HEK293 (cell line): ENCODE data around the gene PRDX2.

Source experiments
- GFI1B ChIP-seq: fragments of 450-650 bp; formaldehyde crosslinking; IDR thresholded peaks from 2 replicates; pipeline ENCODE4 v1.5.1; 2016; ENCODE audit warnings: missing biosample characterization, missing genetic modification characterization
- MZF1 ChIP-seq: fragments of 450-650 bp; formaldehyde crosslinking; IDR thresholded peaks from 2 replicates; pipeline ENCODE4 v1.5.1; 2017; ENCODE audit warnings: missing biosample characterization, missing genetic modification characterization, borderline replicate concordance
- ZBTB21 ChIP-seq: fragments of 450-650 bp; formaldehyde crosslinking; IDR thresholded peaks from 2 replicates; pipeline ENCODE4 v1.5.1; 2017; ENCODE audit warnings: missing biosample characterization, missing genetic modification characterization
- ZBTB8A ChIP-seq: fragments of 450-650 bp; formaldehyde crosslinking; IDR thresholded peaks from 2 replicates; pipeline ENCODE4 v1.5.1; 2016; ENCODE audit warnings: missing biosample characterization, missing genetic modification characterization
- ZNF132 ChIP-seq: fragments of 450-650 bp; formaldehyde crosslinking; IDR thresholded peaks from 2 replicates; pipeline ENCODE4 v1.5.1; 2017; ENCODE audit warnings: missing biosample characterization, missing genetic modification characterization, borderline replicate concordance
- ZNF555 ChIP-seq: fragments of 450-650 bp; formaldehyde crosslinking; conservative IDR thresholded peaks from 2 replicates; pipeline ENCODE4 v1.5.1; 2017; ENCODE audit warnings: missing biosample characterization, mild to moderate bottlenecking, missing genetic modification characterization, inconsistent platforms
- ZNF629 ChIP-seq: fragments of 450-650 bp; formaldehyde crosslinking; IDR thresholded peaks from 2 replicates; pipeline ENCODE4 v1.5.1; 2017; ENCODE audit warnings: missing biosample characterization, missing genetic modification characterization
- TF ChIP-seq, protein P1 (sequence below): fragments of 450-650 bp; formaldehyde crosslinking; IDR thresholded peaks from 2 replicates; pipeline ENCODE4 v1.5.1; 2016; ENCODE audit warnings: missing biosample characterization, missing genetic modification characterization
- TF ChIP-seq, protein P2 (sequence below): fragments of 450-650 bp; formaldehyde crosslinking; IDR thresholded peaks from 2 replicates; pipeline ENCODE4 v1.5.1; 2016; ENCODE audit warnings: missing biosample characterization, missing genetic modification characterization, borderline replicate concordance
- TF ChIP-seq, protein P3 (sequence below): fragments of 450-650 bp; formaldehyde crosslinking; IDR thresholded peaks from 2 replicates; pipeline ENCODE4 v1.5.1; 2016; ENCODE audit warnings: missing biosample characterization, missing genetic modification characterization

DNA sequence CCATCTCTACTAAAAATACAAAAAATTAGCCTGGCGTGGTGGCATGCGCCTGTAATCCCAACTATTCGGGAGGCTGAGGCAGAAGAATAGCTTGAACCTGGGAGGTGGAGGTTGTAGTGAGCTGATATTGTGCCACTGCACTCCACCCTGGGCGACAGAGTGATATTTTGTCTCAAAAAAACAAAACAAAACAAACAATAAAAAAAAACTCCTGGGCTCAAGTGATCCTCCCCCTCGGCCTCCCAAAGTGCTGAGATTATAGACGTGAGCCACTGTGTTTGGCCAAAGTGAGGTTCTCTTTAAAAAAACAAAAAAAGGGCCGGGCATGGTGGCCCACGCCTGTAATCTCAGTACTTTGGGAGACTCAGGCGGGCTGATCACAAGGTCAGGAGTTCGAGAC is 14.1 kb downstream of the PRDX2 start:
- TF ChIP-seq ZBTB21 (no peak), ZNF132 (no peak), MZF1 (tag by site-specific recombination) (no peak), GFI1B (tag by site-specific recombination) (no peak), ZNF555 (tag by site-specific recombination) (no peak), ZBTB8A (tag by site-specific recombination) (no peak; the same call in 1 of the 2 replicates), ZNF629 (no peak)
- TF ChIP-seq, protein P1, sequence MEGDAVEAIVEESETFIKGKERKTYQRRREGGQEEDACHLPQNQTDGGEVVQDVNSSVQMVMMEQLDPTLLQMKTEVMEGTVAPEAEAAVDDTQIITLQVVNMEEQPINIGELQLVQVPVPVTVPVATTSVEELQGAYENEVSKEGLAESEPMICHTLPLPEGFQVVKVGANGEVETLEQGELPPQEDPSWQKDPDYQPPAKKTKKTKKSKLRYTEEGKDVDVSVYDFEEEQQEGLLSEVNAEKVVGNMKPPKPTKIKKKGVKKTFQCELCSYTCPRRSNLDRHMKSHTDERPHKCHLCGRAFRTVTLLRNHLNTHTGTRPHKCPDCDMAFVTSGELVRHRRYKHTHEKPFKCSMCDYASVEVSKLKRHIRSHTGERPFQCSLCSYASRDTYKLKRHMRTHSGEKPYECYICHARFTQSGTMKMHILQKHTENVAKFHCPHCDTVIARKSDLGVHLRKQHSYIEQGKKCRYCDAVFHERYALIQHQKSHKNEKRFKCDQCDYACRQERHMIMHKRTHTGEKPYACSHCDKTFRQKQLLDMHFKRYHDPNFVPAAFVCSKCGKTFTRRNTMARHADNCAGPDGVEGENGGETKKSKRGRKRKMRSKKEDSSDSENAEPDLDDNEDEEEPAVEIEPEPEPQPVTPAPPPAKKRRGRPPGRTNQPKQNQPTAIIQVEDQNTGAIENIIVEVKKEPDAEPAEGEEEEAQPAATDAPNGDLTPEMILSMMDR (tag by site-specific recombination), result no peak
- TF ChIP-seq, protein P2, sequence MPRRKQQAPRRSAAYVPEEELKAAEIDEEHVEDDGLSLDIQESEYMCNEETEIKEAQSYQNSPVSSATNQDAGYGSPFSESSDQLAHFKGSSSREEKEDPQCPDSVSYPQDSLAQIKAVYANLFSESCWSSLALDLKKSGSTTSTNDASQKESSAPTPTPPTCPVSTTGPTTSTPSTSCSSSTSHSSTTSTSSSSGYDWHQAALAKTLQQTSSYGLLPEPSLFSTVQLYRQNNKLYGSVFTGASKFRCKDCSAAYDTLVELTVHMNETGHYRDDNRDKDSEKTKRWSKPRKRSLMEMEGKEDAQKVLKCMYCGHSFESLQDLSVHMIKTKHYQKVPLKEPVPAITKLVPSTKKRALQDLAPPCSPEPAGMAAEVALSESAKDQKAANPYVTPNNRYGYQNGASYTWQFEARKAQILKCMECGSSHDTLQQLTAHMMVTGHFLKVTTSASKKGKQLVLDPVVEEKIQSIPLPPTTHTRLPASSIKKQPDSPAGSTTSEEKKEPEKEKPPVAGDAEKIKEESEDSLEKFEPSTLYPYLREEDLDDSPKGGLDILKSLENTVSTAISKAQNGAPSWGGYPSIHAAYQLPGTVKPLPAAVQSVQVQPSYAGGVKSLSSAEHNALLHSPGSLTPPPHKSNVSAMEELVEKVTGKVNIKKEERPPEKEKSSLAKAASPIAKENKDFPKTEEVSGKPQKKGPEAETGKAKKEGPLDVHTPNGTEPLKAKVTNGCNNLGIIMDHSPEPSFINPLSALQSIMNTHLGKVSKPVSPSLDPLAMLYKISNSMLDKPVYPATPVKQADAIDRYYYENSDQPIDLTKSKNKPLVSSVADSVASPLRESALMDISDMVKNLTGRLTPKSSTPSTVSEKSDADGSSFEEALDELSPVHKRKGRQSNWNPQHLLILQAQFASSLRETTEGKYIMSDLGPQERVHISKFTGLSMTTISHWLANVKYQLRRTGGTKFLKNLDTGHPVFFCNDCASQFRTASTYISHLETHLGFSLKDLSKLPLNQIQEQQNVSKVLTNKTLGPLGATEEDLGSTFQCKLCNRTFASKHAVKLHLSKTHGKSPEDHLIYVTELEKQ (tag by site-specific recombination), result no peak
- TF ChIP-seq, protein P3, sequence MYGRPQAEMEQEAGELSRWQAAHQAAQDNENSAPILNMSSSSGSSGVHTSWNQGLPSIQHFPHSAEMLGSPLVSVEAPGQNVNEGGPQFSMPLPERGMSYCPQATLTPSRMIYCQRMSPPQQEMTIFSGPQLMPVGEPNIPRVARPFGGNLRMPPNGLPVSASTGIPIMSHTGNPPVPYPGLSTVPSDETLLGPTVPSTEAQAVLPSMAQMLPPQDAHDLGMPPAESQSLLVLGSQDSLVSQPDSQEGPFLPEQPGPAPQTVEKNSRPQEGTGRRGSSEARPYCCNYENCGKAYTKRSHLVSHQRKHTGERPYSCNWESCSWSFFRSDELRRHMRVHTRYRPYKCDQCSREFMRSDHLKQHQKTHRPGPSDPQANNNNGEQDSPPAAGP, result no peak
